Right lobe of liver (tissue), 4 donors: ENCODE results near the gene SPATA20.

Source experiments
- POLR2A ChIP-seq: fragments of 450-650 bp; IDR thresholded peaks from one replicate; pipeline ENCODE4 v1.6.1; 2017; ENCODE audit warnings: antibody characterized with exemption, mild to moderate bottlenecking
- TF ChIP-seq, protein P1 (sequence below), 4 donors: fragments of 200-600 bp in 3 of 4; fragments of 450-650 bp in 1 of 4; IDR thresholded peaks; one replicate each; pipeline versions ENCODE4 v1.5.1 to v1.8.0; 2016 to 2022; ENCODE audit warnings: antibody characterized with exemption in 4 of 4, mild to moderate bottlenecking in 2 of 4
- donor health status: DM: no; HTN: no; CAD: no.
- donor health status: DM: no; HTN: no; CAD: no.
- donor health status: DM: no; HTN: yes; CAD: no.

DNA sequence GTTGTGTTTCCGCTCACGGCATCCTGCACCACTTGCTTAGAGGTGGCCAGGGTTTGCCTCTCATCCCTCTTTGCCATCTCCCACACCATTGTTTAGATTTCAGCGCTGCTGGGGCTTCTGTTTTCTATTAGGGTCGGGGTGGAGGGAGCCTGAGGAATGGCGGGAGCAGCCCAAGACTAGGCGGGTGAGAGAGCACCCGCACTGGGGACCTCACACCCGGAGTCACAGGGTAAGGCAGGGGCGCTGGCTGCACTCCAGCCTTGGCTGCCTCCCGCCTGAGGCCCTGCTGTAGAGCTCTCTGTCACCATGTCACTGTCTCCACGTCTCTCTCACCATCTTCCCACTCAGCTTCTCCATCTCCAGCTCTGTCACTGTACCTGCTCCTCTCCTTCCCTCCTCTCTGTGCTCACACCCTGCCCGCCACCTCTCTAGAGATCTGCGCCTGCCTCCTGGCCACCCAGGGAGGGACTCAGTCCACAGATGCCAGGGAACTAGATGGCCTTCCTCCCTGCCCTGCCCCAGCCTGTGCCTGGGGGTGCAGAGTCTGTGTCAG, 54.9 kb downstream of the SPATA20 start:
- TF ChIP-seq, protein P1, sequence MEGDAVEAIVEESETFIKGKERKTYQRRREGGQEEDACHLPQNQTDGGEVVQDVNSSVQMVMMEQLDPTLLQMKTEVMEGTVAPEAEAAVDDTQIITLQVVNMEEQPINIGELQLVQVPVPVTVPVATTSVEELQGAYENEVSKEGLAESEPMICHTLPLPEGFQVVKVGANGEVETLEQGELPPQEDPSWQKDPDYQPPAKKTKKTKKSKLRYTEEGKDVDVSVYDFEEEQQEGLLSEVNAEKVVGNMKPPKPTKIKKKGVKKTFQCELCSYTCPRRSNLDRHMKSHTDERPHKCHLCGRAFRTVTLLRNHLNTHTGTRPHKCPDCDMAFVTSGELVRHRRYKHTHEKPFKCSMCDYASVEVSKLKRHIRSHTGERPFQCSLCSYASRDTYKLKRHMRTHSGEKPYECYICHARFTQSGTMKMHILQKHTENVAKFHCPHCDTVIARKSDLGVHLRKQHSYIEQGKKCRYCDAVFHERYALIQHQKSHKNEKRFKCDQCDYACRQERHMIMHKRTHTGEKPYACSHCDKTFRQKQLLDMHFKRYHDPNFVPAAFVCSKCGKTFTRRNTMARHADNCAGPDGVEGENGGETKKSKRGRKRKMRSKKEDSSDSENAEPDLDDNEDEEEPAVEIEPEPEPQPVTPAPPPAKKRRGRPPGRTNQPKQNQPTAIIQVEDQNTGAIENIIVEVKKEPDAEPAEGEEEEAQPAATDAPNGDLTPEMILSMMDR (IDR thresholded peaks at IDR 0.05): no peak
- no peak for TF ChIP-seq POLR2A
